Measurements from ENCODE around the gene RFX2.
"Not testable (repeated sequence)": the region's sequence is repeated elsewhere in the genome, so short reads cannot be mapped to it uniquely, and the experiment has no call there.

Gene RFX2

DNA sequence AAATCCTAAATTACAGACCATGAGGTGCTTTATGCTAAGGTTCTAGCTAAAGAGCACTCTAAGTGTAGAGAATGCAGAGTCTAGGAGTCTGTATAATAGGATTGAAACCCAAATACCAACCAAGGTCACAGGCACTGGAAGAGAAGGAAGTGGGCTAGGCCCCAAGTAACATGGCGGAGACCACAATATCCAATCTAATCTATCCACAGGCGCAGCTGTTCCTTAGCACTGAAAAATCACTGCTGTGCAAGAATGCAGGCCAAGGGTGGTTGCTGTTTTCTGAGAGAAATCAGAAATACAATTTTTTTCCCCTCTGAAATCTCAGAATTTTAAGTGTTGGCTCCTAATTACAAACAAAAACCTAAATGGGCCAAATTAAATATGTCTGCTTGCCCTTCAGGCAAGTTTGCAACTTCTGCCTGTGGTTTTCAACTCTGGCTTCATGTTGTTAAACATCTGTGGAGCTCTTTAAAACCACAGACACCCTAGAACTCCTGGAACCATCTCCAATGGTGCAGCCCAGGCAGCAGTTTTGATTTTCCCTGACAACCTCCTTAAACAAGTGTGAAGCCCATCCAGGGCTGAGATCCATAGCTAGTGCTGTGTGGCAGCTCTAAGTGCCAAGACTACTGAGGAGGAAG lies 138.5 kb downstream of the RFX2 start:
- DNase-seq (ENCODE audit: low spot score) = no peak

DNA sequence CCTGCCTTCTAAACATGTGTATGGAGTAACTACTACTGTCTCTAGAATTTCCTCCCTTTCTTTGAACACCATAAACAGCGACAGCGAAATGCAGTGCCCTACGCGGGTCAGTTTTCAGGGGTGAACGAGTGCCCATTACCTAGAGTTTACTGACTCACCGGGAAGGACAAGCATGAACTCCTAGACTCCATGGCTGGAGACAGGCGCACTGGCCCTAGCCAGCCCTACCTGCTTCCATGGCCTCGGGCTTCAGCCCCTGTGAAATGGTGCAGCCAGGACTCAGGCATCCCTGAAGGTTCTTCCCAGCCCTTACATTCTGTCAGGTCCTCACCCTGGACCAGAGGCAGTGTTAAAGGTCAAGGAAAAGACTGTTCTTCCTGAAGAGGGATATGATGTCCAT lies 140.8 kb downstream of the RFX2 start:
- DNase-seq (ENCODE audit: low spot score) = no peak

DNA sequence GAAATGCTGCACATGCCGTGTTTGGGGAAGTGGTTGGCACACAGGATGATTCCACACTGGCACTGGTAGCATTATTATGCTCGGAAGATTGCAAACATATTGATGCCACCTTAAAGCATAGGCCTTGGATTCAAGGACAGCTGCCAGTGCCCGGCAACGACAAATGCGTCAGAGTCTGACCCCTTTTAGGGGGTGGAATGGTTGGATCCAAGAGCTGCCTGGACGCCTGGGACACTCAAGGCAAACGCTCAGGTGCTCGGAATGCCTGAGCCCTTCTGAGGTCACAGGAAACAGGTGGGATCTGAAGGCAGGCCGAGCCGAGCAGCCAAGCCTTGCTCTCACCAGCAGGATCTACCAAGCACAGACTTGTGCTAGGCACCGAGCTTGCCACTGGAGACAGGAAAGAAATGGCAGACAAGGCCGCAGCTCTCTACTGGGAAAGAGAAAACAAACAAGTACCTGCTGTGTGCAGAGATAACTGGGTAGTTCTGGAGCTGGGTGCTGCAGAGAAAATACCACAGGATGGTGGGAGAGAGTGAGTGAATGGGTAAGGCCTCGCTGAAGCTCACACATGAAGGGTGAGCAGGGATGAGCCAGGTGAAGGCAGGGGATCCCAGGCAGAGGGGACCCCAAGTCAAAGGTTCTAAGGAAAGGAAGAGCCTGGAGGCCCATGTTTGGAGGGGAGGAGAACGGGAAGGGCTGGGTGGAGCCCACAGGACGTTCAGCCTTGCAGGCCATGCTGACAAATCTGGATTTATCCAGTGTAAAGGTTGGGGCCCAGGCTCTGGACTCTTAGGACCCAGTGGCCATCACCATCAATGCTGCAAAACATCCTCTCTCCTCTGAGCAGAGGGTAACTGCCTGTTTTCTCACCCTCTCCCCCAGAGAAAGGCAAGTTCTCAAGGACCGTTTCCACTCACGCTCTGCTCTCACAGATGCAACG lies 141.6 kb downstream of the RFX2 start:
- DNase-seq (ENCODE audit: low spot score) = no peak

DNA sequence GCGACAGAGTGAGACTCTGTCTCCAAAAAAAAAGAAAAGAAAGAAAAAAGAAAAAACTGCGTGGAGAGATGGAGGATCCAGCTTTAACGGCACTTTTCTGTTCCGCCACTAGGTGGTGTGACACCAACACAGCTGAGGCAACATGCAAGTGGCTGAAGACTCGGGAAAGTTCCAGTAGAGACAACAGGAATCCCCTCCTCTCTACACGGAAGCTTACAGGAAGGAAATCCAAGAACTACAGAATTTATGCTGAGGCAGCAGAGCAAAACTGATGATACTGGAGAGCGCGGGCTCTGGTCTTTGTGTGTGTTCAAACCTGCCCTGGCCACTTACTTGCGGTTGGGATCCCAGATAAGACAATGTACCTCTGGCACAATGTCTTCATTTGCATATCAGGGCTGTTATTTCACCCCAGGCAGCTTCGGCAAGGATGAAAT lies 142.3 kb downstream of the RFX2 start:
- DNase-seq (ENCODE audit: low spot score) = peak; percentile 71

DNA sequence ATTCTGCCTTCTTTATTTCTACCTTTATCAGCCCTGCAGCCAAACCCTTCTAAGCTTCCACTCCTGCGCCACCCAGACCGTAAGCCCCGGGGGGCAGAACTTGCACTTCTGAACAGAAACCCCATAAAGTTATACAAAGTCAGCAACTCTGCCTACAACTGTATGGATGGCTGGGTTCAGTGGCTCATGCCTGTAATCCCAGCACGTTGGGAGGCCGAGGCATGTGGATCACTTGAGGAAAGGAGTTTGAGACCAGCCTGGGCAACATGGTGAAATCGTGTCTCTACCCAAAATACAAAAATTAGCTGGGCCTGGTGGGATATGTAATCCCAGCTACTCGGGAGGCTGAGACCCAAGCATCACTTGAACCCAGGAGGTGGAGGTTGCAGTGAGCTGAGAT lies 142.7 kb downstream of the RFX2 start:
- no peak for DNase-seq (ENCODE audit: low spot score)

DNA sequence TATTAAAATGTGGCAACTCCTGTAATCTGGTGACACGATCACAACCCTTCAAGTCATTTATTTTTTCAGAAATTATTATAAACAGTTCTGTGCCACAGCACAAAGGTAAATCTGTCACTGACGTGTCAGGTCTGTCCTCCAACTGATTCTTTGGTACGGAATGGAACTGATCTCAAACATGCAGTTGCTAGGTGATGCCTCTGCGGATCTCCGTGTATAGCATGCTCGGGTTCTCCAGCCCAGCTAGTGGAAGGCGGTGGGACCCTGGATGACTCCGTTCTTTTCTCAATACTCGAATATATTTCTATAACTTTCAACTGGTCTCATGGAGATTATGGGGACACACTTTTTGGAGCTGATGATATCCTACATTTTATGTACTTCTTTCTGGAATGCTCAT lies 143.4 kb downstream of the RFX2 start:
- DNase-seq (ENCODE audit: low spot score) = no peak

DNA sequence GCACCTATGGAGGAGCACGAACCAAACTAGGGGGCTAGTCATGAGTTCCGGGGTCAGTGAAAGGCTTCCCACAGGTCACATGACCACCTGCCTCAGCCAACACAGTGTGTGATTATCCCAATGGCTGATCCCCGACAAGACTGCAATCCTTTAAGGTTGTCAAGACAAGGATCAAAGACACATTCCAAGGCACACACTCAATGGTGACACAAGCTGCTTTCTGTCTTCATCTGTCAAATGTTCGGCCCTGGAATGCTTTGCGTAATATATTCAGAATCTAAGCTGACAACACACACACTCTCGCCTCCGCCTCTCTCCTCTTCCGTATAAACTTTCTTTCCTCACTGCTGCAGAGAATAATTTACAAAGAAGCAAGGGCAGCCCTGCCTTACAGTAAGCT lies 144.1 kb downstream of the RFX2 start:
- no peak for DNase-seq (ENCODE audit: low spot score)

DNA sequence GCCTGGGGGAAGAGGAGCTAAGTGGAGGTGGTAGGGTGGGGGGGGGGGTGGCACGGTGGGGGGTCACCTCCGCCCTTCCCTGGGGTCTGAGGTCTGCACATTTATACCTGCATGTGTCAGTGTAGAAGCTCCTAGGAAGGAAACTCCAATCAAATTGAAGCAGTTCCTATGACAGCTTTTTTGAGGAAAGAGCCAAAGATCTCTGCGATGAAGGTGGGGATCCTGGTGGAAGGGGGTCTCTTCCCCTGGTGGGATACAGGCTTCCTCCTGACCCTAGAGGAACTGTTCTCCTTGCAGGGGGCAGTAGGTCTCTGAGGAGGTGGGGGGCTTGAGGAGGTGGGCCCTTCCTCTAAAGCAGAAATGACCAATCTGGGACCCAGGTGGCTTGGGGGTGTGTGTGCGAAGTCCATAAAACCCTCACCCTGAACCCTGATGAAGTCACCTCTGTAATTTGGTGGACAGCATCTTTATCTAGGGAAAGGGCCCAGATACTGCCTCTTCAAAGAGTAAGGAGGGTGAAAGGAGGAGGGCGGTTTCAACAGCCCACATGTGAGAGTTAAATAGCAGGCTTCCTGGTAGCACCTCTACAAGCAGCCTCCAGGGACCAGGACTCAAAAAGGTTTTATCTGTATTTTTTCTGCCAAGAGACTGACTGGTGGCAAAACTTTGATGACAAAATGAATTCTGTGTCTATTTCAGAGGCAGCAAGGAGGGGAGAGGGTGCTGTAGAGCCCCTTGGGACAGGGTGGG lies 145.3 kb downstream of the RFX2 start:
- no peak for DNase-seq (ENCODE audit: low spot score)

DNA sequence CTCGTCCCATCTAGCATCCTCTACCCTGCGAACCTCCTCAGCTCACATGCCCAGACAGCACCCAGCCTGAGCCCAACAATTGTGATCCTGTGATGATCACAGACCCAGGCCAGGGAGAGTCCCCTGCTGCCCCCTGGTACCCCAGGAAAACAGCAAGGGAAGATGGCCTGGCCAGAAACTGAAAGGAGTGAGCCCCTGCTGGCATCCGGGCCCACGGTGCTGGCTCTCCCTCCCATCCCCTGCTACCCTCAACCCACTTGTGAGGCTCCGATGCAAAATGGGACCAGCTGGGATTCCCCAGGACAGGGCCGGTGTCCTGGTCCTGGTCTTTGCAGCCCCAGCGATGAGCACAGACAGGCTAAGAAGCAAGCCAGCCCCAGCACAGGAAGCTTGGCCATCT lies 146.4 kb downstream of the RFX2 start:
- DNase-seq (ENCODE audit: low spot score) = no peak

DNA sequence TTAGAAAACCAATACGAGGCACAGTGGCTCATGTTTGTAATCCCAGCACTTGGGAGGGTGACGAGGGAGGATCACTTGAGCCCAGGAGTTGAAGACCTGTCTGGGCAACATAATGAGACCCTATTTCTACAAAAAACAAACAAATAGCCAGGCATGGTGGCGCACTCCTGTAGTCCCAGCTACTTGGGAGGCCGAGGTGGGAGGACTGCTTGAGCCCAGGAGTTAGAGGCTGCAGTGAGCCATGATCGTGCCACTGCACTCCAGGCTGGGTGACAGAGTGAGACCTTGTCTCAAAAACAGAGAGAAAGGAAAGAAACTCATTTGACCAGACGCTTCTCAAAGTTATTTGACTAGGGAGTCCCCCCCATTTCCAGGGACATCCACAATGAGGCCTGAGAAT lies 147.0 kb downstream of the RFX2 start:
- not testable (repeated sequence) for DNase-seq (ENCODE audit: low spot score)

DNA sequence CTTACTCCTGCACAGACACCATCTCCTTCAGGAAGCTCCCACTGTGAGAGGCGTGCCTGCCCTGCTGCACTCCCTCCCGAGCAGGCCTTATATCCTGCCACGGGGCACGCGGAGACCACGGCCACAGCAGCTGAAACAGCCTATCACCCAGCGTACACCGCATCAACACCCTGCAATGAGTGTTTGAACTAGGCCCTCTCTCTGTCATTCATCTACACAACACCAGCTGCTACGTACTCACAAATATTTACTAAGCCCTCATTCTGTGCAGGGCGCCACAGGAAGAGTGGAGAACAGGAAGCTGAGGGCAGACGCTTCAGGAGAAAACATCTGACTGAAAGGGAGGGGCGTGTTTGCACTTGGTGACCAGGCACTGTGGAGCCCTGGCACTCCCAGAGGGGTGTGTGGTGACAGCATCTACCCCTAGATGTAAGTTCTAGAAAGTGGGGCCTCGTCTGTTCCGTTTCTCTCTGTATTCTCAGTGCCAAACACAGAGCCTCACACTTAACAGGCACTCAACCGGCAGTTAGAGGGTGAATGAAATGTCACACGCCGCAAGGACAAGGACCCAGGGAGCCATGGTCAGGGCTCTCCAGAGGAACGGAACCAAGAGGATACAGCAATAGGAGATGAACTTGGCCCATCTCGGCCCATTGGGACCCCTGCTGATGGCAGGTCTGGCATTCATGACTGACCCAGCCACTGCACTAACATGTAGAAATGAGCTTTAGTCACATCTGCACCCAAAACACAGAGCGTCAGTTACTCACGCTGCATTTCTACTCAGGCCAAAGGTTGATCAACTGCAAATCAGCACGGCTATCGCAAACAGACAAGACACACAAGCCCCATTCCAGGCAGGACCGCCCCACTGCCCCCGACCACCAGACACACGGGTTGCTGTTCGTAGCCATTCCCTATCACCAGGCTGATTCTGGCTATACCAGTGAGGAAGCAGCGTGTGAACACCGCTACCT lies 148.0 kb downstream of the RFX2 start:
- no peak for DNase-seq (ENCODE audit: low spot score)

DNA sequence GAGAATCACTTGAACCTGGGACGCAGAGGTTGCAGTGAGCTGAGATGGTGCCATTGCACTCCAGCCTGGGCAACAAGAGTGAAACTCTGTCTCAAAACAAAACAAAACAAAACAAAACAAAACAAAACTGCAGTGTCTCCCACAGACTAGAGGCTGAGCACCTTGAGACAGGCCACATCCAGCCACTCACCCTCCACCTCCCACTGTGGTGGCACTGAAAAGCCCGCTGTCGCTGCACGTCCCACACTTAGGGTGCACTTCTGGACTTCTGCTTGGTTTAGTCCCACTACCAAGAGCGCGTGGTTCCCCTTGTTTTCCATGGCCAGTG lies 148.7 kb downstream of the RFX2 start:
- not testable (repeated sequence) for DNase-seq (ENCODE audit: low spot score)

DNA sequence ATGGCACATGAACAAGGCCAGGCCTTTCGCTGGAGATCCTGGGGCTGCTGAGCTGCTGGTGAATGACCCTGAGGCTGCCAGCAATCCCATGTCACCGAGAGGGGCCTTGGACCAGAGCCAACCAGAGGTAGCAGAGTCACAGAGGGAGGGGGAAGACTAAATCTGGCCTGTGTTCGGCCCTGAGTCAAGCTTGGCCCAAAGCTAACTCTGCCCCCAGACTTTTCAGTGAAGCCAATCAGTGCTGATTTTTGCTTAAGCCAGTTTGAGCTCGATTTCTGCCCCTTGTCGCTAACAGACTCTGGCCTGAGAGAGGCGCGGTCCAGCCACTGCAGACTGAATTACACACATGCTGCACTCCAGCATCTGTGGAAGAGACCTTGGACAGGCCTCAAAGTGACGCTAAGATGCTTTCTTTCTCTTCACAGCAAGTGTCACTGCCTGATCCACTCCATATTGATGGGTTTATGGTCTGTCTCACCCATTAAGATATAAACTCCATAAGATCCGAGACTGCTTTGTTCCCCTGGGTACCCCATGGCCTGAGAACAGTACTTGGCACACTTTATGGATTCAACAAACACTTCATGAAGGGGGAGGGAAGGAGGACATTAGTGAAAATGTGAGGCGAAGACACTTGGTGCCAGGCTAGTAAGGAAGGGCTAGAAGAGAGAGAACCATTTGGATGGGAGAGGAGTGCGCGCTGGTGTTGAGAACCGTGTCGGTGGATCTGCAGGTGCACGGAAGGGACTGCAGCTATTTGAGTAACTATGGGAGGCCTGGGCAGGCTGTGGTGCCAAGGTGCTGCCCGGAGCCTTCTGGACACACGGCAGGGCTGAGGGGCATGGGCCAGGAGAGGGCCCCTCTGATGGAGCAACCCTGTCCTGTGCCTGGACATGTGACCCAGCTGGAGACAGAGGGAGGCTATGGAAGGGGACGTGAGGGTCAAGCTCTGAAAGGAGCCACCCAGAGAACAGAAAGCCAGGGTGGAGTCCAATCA lies 150.0 kb downstream of the RFX2 start:
- DNase-seq (ENCODE audit: low spot score) = no peak

DNA sequence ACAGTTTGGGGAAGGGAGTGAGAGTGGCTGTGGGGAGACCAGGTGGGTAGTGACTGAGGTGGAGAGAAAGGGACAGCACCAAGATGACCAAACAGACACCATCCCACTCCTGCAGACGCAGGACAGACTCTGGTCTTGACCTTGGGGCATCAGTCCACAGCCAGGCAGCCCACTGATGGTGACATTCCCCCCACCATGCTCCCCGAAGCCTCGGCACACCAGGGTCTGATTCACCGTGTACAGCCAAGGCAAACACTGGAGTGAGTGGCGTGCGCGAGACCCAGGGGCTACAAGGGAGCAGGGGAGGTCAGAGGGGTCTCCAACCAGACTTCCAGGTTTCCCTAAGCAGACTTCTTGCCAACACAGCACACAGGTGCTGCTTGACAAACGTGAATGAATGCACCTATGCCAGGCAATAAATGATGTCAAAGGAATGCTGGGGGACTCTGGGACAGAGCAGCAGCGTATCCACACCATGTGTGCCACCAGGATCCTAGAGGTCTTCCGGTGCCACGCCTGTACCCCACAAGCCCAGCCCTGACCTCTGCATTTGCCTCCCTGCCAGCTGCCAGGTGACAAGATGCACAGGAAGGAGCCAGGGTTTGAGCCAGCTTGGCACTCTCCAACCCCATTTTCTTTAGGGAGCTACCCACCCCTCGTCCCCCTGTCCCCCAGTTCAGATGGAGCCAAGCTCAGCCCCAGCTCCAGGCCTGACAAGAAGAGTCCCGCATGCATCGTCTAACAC lies 150.9 kb downstream of the RFX2 start:
- DNase-seq (ENCODE audit: low spot score) = no peak

DNA sequence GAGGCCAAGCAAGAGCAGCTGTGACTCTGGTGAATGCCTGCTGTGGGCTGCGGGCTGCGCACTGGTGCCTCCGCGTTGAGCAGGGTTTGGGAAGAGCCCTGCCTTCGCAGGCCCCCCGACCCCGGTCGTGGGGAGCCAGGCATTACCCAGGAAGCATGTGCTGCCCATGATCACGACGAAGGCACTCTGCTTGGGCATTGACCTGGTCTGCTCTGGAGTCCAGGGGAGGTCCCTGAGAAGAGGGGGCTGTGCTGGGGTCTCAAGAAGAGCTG lies 151.5 kb downstream of the RFX2 start:
- DNase-seq (ENCODE audit: low spot score) = no peak

DNA sequence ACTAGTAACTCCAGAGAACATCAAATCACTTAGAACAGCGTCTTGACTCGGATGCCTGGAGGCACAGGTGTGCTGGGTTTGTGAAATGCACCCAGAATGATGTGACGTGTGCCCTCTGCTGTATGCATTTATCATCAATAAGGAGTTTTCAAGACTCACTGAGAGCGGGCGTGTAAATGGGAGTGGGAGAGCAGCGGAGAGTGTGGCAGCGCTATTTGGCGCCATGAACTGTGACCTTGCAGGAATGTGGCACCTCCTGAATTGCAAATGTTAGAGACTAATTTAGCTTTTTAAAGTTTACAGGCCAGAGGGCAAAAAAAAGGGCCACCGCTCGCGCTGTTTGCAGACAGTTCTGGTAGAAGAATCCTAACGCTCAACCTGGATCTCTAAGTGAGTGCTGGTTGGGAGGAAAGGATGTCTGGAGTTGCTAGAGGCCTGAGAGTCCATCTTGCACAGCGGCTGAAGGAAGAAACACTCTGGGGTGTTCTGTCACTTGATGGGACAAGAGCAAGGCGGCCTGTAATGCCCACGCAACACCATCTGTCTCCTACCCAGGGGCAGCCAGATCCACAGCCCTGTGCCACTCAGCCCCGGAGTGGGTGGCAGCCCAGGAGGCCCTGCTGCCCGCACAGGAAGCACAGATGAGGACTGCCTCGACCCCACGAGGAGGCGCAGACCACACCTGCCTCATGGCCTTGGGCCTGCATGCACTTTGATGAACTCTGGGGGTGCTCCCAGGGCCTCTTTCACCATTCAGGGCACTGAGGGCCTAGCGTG lies 152.0 kb downstream of the RFX2 start:
- DNase-seq (ENCODE audit: low spot score) = no peak

DNA sequence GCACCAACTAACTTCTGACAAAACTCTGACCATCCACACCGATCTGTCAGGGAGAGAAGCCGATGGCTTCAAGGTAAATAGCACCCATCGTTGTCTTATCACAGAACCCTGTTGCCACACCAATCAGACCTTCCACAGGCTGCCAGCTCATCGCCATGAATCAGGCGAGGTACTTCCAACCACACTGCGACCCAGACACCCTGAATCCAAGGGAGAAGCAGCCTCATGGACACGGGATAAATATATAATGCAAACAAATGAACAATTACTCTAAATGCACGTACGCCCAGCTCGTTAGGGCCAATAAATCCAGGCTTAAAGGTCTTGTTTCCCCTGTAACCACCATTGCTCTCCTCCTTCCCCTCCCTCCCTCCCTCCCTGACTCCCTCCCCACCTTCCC lies 153.1 kb downstream of the RFX2 start:
- no peak for DNase-seq (ENCODE audit: low spot score)

DNA sequence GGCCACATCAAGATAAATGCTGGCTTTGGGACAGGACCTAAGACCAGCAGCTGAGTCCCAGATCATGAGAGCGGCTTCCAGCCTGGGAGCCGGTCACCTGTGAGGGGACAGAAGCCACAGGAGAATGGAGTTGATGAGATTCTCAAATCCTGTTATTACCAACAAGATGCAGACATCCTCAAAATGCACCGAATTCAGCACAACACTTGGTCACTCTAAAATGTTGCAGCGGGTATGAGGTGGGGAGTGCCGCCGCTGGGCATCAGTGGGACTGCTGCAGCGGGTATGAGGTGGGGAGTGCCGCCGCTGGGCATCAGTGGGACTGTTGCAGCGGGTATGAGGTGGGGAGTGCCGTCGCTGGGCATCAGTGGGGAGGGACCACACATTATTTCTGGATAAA lies 153.6 kb downstream of the RFX2 start:
- no peak for DNase-seq (ENCODE audit: low spot score)

DNA sequence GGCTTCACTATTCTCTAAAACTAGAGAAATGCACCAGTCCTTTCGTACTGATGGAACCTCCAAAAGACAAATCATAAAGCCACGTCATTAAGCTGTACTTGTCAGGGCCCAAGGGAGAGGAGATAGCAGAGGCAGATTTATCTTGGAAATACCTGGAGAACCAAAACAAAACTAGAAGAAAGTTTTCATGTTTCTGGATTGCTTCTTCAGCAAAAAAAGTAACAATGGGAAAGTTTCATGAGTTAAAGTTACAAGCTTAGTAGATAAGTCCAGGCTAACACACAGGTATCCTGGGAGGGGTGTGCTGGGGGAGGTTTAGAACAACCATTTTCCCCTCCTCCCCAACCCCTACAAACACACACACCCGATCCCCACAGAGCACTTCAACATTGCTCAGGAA lies 154.0 kb downstream of the RFX2 start:
- no peak for DNase-seq (ENCODE audit: low spot score)

All from ecto neural progenitor cell (in vitro differentiated cells).